ENCODE measurements around the gene NTN1. TPM values are rescaled to one million over a fixed set of nuclear protein-coding genes. Genes with fewer than 3 reads are reported as not detected.
A peak's percentile ranks its signal among the peaks of the same experiment; 100 is the strongest.

Gene NTN1
- total and polyA plus RNA-seq, 8 donors: 2.0 to 12.9 (median 9.0) TPM

DNA sequence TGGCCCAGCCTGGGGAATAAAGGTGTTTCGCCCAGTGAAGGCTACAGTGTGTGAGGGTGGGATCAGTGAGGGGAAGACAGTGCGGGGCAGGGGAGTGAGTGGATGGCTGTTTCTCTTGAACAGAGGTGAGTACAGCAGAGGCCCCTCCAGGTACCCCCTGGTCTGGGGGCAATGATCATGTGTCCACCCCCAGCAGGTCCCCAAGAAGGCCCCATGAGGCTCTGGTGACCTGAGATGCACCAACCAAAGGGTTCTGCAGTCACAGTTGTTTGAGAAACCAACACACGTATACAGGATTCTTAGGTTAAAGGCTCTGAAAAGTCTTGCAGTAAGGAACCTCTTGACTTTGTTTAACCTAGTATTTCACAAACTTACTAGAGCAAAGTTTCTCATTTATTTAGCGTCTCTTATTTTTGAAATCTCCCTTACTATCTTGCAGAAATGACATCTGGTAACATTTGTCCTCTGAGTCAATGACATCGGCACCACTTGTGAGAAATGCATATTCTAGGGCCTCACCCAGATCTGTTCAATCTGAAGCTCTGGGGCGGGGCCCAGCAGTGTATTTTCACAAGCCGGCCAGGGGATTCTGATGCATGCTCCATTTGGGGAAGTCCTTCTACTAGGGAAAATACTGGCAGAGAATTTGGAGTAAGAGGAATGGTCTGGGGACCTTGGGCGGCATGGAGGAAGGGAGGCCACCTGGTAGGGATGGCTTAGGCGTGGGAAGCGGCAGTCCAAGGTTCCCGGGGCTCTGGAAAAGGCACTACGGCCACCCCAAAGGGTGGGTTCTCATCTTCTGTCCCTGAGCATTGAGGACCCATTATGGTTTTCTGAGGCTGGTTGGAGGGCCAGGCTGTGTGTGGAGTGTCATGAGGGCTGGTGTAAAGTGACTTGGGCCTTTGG is 217.3 kb downstream of the NTN1 start:
- intact Hi-C loops (cut with DNase I): no loop called here
- no peaks in the 10 kb centered on the region for H3K36me3 ChIP-seq
- no peak overlapping the region for H3K4me3 ChIP-seq
- H3K9me3 ChIP-seq: no peaks in the 10 kb centered on the region
- DNase-seq (no peak), ATAC-seq (no peak)
- peaks cover 4 to 21% of the 10 kb centered on the region in 2 donors for H3K4me1 ChIP-seq
- no peak for TF ChIP-seq CTCF (IDR thresholded peaks at IDR 0.05)
- H3K27ac ChIP-seq: no peak overlapping the region
- peaks cover 0 to 37% of the 10 kb centered on the region in 2 donors for H3K27me3 ChIP-seq

- intact Hi-C loops (cut with DNase I): no loop called here
- Histone ChIP-seq H3K9me3 (no peaks in the 10 kb centered on the region), H3K4me3 (peak overlapping the region; percentile 19 to 40), H3K27ac (peak overlapping the region in 1 of 2 donors; percentile 61), H3K4me1 (peaks cover 8 to 21% of the 10 kb centered on the region in 2 donors), H3K36me3 (no peaks in the 10 kb centered on the region), H3K27me3 (peaks cover 0 to 30% of the 10 kb centered on the region in 2 donors)
- ATAC-seq (peak; percentile 5), DNase-seq (peak in 1 of 4 donors; percentile 74)
- TF ChIP-seq CTCF (IDR thresholded peaks at IDR 0.05): no peak
Observed at GRCh38 chr17:9239246-9239792, 218.0 kb downstream of the NTN1 start.

DNA sequence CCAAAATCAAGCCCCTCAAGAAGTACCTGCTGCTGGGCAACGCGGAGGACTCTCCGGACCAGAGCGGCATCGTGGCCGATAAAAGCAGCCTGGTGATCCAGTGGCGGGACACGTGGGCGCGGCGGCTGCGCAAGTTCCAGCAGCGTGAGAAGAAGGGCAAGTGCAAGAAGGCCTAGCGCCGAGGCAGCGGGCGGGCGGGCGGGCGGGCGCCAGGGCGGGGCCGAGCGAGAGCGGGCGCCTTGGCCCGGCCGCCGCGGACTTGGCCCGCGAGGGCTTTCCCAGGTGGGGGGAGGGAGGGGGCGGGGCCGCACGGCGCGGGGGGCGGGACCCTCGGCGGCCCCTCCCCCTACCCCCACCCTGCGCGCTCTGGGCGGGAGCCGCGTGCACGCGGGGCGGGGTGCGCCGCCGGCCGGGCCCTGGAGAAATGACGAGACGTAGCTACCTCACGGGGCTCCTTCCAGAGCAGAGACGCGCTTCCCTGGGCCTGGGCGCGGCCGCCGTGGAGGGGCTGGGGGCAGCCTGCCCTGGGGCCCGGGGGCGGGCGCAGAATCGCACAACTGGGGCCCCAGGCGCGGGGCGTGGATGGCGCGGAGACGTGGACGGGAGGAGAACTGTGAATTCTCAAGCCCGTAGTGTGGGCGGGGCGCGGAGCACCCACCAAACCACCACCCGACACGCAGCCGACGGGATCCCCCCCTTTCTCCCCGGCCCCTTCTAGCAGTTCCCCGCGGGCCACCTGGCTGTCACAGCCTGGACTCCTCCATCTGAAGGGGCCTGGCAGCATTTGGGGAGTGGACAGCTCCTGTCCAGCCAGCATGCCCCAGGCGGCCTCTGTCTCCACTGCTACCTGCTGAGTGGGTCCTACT is 218.7 kb downstream of the NTN1 start:
- no peaks in the 10 kb centered on the region for H3K36me3 ChIP-seq
- H3K9me3 ChIP-seq: no peaks in the 10 kb centered on the region
- TF ChIP-seq CTCF (IDR thresholded peaks at IDR 0.05): no peak
- peaks cover 8 to 21% of the 10 kb centered on the region in 2 donors for H3K4me1 ChIP-seq
- peaks cover 0 to 22% of the 10 kb centered on the region in 2 donors for H3K27me3 ChIP-seq
- intact Hi-C loops (cut with DNase I): no loop called here
- DNase-seq (peak; percentile 38 to 88 (median 71)), ATAC-seq (peak; percentile 87)
- peak overlapping the region; percentile 33 to 40 for H3K4me3 ChIP-seq
- peak overlapping the region; percentile 78 to 85 for H3K27ac ChIP-seq

- no peak for TF ChIP-seq CTCF (IDR thresholded peaks at IDR 0.05)
- peak; percentile 28 for ATAC-seq
- H3K27ac ChIP-seq: peak overlapping the region; percentile 78 to 85
- H3K27me3 ChIP-seq: peaks cover 0 to 17% of the 10 kb centered on the region in 2 donors
- peak overlapping the region; percentile 33 to 40 for H3K4me3 ChIP-seq
- peak; percentile 52 to 90 (median 76) for DNase-seq
- peaks cover 8 to 21% of the 10 kb centered on the region in 2 donors for H3K4me1 ChIP-seq
- H3K36me3 ChIP-seq: no peaks in the 10 kb centered on the region
- no peaks in the 10 kb centered on the region for H3K9me3 ChIP-seq
- intact Hi-C loops (cut with DNase I): no loop called here
Observed at GRCh38 chr17:9240659-9241370, 219.5 kb downstream of the NTN1 start.
